Keratinocyte (primary cell): ENCODE measurements around the gene AHNAK2.

Experiments used
- CTCF ChIP-seq, 3 experiments: IDR thresholded peaks in 1 of 3; conservative IDR thresholded peaks in 1 of 3; optimal IDR thresholded peaks in 1 of 3; 2 replicates in 2 of 3; 3 replicates in 1 of 3; pipeline versions ENCODE3 to v1.5.1; 2011; ENCODE audit warnings: low read length in 3 of 3, mild to moderate bottlenecking in 3 of 3, moderate library complexity in 2 of 3, control low read depth in 1 of 3, inconsistent platforms in 1 of 3; ENCODE audit not compliant: insufficient read depth in 2 of 3; ENCODE audit errors: extremely low read depth in 1 of 3
- EZH2 ChIP-seq: IDR thresholded peaks from one replicate; pipeline ENCODE4 v1.6.1; 2012; ENCODE audit warnings: inconsistent platforms, mild to moderate bottlenecking, low read length, moderate library complexity

- TF ChIP-seq EZH2 (no peak), CTCF (optimal IDR thresholded peaks at IDR 0.05 in 1 of 3, IDR thresholded peaks at IDR 0.05 in 1 of 3, conservative IDR thresholded peaks at IDR 0.05 in 1 of 3; ENCODE audit: extremely low read depth in 1 of 3, insufficient read depth in 2 of 3, low read length in 3 of 3) (no peak)
Observed at GRCh38 chr14:104899781-104900180, 78.4 kb downstream of the AHNAK2 start.
